Measurements from ENCODE around the gene KRTAP4-16.
"Not testable (repeated sequence)": the region's sequence is repeated elsewhere in the genome, so short reads cannot be mapped to it uniquely, and the experiment has no call there.

KRTAP4-16 gene

GRCh38 chr17:41118721-41119120, 16.7 kb upstream of the KRTAP4-16 start:
- no peak for DNase-seq

GRCh38 chr17:41117846-41118386, 15.9 kb upstream of the KRTAP4-16 start, which contains the start of gene KRTAP4-11:
Gene KRTAP4-11 (minus strand): TSS chr17:41118373. CDS start chr17:41118315, 58 bp downstream.
- not testable (repeated sequence) for DNase-seq

DNA sequence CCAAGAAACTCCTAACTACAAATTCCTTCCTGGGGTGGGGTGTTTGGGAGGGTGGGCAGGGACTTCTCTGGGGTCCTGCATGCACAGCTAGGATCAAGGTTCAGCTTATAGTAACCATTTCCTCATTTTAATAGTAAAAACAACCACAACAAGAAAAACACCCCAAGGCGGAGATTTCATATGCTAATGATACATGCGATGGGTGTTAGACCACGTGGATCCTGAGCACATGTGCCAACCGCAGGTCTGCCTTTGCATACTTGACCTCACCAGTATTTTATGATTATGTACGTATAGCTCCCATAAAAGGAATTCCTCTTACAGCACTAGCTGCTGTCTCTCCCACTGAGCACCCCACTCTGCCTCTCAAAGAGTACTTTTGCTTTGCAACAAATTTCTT, 14.3 kb upstream of the KRTAP4-16 start:
- DNase-seq: no peak

- no peak for DNase-seq
Observed at GRCh38 chr17:41111151-41111885, 9.3 kb upstream of the KRTAP4-16 start.

GRCh38 chr17:41108728-41109386, 6.8 kb upstream of the KRTAP4-16 start:
- DNase-seq: not testable (repeated sequence)

- no peak for DNase-seq
Observed at GRCh38 chr17:41107941-41108450, 6.0 kb upstream of the KRTAP4-16 start.

DNA sequence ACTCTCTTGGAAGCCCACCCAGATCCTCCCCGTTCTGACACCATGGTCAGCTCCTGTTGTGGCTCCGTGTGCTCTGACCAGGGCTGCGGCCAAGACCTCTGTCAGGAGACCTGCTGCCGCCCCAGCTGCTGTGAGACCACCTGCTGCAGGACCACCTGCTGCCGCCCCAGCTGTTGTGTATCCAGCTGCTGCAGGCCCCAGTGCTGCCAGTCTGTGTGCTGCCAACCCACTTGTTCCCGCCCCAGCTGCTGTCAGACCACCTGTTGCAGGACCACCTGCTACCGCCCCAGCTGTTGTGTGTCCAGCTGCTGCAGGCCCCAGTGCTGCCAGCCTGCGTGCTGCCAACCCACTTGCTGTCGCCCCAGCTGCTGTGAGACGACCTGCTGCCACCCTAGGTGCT, 3.3 kb upstream of the KRTAP4-16 start, which contains the start of gene KRTAP4-9:
Gene KRTAP4-9 (plus strand): TSS at position 43 of the 400 bp plus-strand sequence. CDS start 0 bp downstream, at position 43.
- DNase-seq: not testable (repeated sequence)

- not testable (repeated sequence) for DNase-seq
Observed at GRCh38 chr17:41104386-41105038, 2.5 kb upstream of the KRTAP4-16 start.

DNA sequence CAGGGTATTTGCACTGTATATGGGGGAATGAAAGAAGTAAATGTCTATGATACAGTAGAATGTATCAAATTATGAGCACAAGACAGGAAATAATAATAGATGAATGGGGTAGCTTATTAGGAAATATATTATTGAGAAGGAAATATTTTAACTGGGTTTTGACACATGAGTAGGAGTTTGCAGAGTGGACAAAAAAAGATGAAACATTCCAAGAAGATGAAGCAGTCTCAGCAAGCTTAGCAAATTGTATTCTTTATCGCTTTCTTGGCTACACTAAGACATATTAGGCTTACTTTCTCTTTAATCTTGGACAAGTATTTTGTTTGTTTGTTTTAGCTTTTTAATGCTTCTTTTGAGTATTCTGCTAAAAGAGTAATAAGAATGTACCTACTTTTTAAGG, 1.9 kb upstream of the KRTAP4-16 start:
- no peak for DNase-seq

DNA sequence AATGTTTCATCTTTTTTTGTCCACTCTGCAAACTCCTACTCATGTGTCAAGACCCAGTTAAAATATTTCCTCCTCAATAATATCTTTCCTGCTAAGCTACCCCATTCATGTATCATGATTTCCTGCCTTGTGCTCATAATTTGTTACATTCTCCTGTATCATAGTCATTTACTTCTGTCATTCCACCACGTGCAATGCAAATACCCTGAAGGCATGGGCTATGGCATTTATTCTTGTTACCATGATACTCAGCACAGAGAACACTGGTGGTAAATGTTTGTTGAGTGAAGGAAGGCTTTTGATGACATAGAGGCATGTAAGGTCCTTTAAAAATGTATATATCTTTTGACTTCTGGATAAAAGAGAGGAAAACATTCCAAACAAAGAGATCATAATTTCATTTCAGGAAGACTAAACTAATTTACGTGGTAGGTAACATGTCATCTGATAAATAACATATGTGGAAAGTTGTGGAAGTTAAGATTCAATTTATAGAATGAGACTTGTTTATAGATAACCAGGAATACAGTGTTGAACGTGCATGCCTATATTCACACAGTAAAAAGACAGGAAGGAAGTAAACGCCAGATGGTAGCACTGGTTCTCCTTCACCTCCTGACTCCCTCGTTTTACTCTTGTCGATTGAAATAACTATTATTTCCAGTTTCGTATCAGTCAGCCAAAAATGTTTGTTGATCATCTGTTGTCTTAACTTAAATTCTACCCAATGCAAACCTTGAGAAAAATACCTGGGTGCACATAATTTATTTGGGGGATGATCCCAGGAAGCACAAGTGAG, 2.1 kb downstream of the KRTAP4-16 start:
- not testable (repeated sequence) for DNase-seq

- DNase-seq: no peak
Observed at GRCh38 chr17:41098481-41098880, 3.5 kb downstream of the KRTAP4-16 start.

DNA sequence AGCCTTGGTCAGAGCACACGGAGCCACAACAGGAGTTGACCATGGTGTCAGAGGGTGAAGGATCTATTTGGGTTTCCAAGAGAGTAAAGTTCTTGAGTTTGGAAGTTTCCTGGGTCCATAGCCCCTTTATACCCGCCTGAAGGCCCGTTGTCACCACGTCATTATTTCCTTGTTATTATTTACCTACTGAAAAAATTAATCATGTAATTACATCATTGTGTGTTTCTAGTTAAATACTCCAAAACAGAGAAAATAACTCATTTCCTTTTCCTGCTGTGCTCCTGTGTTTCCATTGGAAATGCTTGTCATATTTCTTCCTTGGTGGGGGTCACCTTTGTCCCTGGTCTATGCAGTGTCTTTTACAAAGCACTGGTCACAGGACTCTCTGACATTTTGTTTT, 4.0 kb downstream of the KRTAP4-16 start, which contains the start of gene KRTAP4-8:
Gene KRTAP4-8 (minus strand): TSS at position 101 of the 400 bp plus-strand sequence. CDS start 58 bp downstream, at position 43.
- DNase-seq: no peak

DNA sequence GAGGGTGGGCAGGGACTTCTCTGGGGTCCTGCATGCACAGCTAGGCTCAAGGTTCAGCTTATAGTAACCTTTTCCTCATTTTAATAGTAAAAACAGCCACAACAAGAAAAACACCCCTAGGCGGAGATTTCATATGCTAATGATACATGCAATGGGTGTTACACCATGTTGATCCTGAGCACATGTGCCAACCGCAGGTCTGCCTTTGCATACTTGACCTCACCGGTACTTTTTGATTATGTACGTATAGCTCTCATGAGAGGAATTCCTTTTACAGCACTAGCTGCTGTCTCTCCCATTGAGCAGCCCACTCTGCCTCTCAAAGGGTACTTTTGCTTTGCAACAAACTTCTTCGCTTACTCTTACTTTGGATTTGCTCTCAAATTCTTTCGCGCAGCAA, 6.0 kb downstream of the KRTAP4-16 start:
- no peak for DNase-seq

DNA sequence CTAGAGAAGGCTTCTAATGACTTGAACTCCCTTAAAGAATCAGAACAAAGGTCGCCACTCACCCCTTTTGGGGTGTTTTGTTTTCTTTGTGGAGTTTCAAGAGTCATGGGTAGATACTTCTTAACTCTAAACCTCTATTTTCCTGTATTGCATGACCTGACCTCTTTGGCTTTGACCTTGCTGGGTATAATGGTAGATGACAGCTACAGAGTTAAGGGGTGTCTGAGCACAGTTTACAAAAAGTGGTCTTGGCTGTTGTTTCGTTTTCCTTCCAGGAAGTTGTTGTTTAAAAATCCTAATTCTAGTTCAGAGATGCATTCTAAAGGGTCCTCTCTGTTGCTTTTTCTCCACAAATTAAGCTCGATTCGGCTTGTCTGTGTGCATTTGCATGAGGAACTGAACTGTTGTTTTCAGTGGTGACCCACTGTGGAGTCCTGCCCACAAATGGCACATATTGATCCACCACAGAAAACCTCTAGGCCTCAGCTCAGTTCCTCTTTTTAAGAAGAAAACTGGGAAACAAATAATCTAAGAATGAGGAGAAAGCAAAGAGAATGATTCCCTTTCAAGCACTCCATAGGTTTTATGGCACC, 13.2 kb downstream of the KRTAP4-16 start:
- not testable (repeated sequence) for DNase-seq

- DNase-seq: not testable (repeated sequence)
Observed at GRCh38 chr17:41084100-41084856, 17.7 kb downstream of the KRTAP4-16 start, which contains the start of gene KRTAP4-7. Gene KRTAP4-7 (plus strand): TSS chr17:41084150. CDS start chr17:41084207, 57 bp downstream.

DNA sequence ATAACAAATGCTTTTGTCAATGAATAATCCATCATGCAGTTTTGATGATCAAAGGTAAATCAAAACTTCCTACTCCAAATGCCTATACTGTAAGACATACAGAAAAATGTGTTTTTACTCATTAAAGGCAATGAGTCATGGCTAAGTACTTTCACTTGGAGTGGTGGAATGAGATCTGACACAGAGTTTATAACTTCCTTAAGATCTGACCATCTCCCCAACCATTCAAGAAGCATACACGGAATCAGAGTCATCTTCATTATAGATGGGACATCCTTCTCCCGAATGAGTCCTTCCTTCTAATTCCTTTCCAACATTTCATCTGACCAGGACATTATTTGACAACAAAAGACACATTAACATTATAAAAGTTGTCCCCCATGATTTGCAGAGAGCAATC, 18.6 kb downstream of the KRTAP4-16 start:
- not testable (repeated sequence) for DNase-seq

GRCh38 chr17:41082626-41083025, 19.4 kb downstream of the KRTAP4-16 start:
- DNase-seq: no peak

DNA sequence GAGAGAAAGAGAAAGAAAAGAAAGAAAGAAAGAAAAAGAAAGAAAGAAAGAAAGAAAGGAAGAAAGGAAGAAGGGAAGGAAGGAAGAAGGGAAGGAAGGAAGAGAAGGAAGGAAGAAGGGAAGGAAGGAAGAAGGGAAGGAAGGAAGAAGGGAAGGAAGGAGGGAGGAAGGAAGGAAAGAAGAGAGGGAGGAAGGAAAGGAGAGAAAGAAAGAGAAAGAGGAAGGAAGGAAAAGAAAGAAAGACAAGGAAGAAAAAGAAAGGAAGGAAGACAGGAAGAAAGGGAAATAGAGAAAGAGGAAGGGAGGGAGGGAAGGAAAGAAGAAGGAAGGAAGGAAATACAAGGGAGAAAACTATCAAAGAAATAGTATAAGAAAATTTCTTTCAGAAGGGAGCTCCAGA, 25.2 kb downstream of the KRTAP4-16 start:
- no peak for DNase-seq

- DNase-seq: no peak
Observed at GRCh38 chr17:41073676-41074075, 28.3 kb downstream of the KRTAP4-16 start.

- DNase-seq: no peak
Observed at GRCh38 chr17:41071606-41072360, 30.2 kb downstream of the KRTAP4-16 start.

All from NCI-H510A treated with DMSO at 0.1 percent for 48 hours (cell line).